HepG2 (cell line): Measurements from ENCODE around the gene VPS26A.

Source experiments
- GPN1 ChIP-seq: sonication (generic); formaldehyde crosslinking; IDR thresholded peaks from 2 replicates; pipeline ENCODE4 v1.5.1; 2020; ENCODE audit warnings: missing genetic modification reagents, borderline replicate concordance
- KLF12 ChIP-seq: sonication (generic); formaldehyde crosslinking; IDR thresholded peaks from 2 replicates; pipeline ENCODE4 v1.4.0; 2020; ENCODE audit warnings: missing genetic modification reagents, borderline replicate concordance
- POLR2A ChIP-seq, 2 experiments: IDR thresholded peaks; 2 replicates each; pipeline ENCODE4 v1.6.1; 2011; ENCODE audit warnings: low read depth in 2 of 2, low read length in 2 of 2, mild to moderate bottlenecking in 1 of 2, moderate library complexity in 1 of 2; ENCODE audit not compliant: insufficient read depth in 1 of 2
- SP2 ChIP-seq: sonication (generic); formaldehyde crosslinking; IDR thresholded peaks from 2 replicates; pipeline ENCODE4 v1.5.1; 2020; ENCODE audit warnings: mild to moderate bottlenecking, missing genetic modification reagents
- ZNF546 ChIP-seq: sonication (generic); formaldehyde crosslinking; conservative IDR thresholded peaks from 2 replicates; pipeline ENCODE4 v1.8.1; 2023; ENCODE audit warnings: mild to moderate bottlenecking, missing genetic modification reagents
- ZNF768 ChIP-seq: sonication (generic); formaldehyde crosslinking; IDR thresholded peaks from 2 replicates; pipeline ENCODE4 v1.4.0; 2020; ENCODE audit warnings: missing genetic modification reagents
- TF ChIP-seq, protein P1 (sequence below): sonication (generic); IDR thresholded peaks from 2 replicates; pipeline ENCODE4 v1.6.1; 2016; ENCODE audit warnings: low read depth, borderline replicate concordance

DNA sequence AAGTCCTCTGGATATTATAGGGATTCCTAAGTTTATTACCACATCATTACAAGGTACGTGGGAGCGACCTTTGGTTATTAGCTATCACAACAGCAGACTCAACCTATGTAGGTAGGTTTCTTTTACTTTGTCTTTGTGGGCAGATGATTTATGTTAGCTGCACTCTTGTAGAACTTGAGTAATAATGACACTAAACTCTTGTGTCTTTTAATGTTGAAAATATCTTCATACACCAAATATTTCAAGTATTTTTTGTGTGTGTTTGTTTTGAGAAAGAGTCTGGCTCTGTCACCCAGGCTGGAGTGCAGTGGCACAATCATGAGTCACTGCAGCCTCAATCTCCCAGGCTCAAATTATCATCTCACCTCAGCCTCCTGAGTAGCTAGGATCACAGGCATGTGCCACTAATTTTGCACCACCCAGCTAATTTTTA lies 36.8 kb downstream of the VPS26A start:
- TF ChIP-seq, protein P1, sequence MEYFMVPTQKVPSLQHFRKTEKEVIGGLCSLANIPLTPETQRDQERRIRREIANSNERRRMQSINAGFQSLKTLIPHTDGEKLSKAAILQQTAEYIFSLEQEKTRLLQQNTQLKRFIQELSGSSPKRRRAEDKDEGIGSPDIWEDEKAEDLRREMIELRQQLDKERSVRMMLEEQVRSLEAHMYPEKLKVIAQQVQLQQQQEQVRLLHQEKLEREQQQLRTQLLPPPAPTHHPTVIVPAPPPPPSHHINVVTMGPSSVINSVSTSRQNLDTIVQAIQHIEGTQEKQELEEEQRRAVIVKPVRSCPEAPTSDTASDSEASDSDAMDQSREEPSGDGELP, result no peak
- TF ChIP-seq POLR2A (IDR thresholded peaks at IDR 0.05; ENCODE audit: insufficient read depth in 1 of 2, low read depth in 2 of 2, low read length in 2 of 2), result no peak
- no peak for TF ChIP-seq SP2
- TF ChIP-seq ZNF546 (CRISPR knock-in tag), result no peak
- no peak for TF ChIP-seq GPN1 (CRISPR knock-in tag)
- no peak for TF ChIP-seq ZNF768 (CRISPR knock-in tag)
- TF ChIP-seq KLF12 (CRISPR knock-in tag), result no peak
